Tibial nerve (tissue), 4 donors: ENCODE data around the gene UCHL1. TPM values are rescaled to one million over a fixed set of nuclear protein-coding genes. Genes with fewer than 3 reads are reported as not detected.

Experiments
- DNase-seq, 2 donors: peaks; one replicate each; pipeline ENCODE4 v3.0.0-alpha.2; 2019; ENCODE audit warnings: low spot score in 2 of 2
- H3K27ac ChIP-seq, 4 donors: fragments of 200-600 bp; sonication (generic) in 3 of 4; one replicate each; pipeline ENCODE4 v1.5.1; 2017 to 2019; ENCODE audit warnings: mild to moderate bottlenecking in 1 of 4
- H3K27me3 ChIP-seq, 2 donors: fragments of 200-600 bp; sonication (generic) in 1 of 2; one replicate each; pipeline versions ENCODE4 v1.5.1 to v1.6.0; 2017 to 2019
- H3K36me3 ChIP-seq, 3 donors: fragments of 200-600 bp; sonication (generic); one replicate each; pipeline ENCODE4 v1.5.1; 2018 to 2019
- H3K4me1 ChIP-seq, 4 donors: fragments of 200-600 bp; sonication (generic) in 3 of 4; one replicate each; pipeline ENCODE4 v1.5.1; 2017 to 2019
- H3K4me3 ChIP-seq, 4 donors: fragments of 200-600 bp; sonication (generic) in 3 of 4; one replicate each; pipeline ENCODE4 v1.5.1; 2017 to 2019; ENCODE audit warnings: mild to moderate bottlenecking in 1 of 4, moderate library complexity in 1 of 4
- H3K9me3 ChIP-seq, 4 donors: fragments of 200-600 bp; sonication (generic) in 3 of 4; one replicate each; pipeline ENCODE4 v1.5.1; 2017 to 2019
- CTCF ChIP-seq, 5 experiments: fragments of 200-600 bp in 3 of 5; fragments of 450-650 bp in 2 of 5; sonication (generic) in 3 of 5; IDR thresholded peaks; one replicate each; pipeline ENCODE4 v1.5.1; 2016 to 2019; ENCODE audit warnings: antibody characterized with exemption in 5 of 5, mild to moderate bottlenecking in 3 of 5, moderate library complexity in 2 of 5
- EP300 ChIP-seq, 2 donors: sonication (generic); formaldehyde crosslinking; IDR thresholded peaks; one replicate each; pipeline ENCODE4 v1.6.1; 2017; ENCODE audit warnings: antibody characterized with exemption in 2 of 2, mild to moderate bottlenecking in 1 of 2
- POLR2A ChIP-seq, 2 donors: fragments of 450-650 bp; IDR thresholded peaks; one replicate each; pipeline ENCODE4 v1.6.1; 2017; ENCODE audit warnings: antibody characterized with exemption in 2 of 2, mild to moderate bottlenecking in 2 of 2, moderate library complexity in 2 of 2
- WGBS, 2 donors: methylation state at CpG; one replicate each; pipeline ENCODE4 v1.1.5; 2018; 5-methylcytosine and 5-hydroxymethylcytosine counted together
- total RNA-seq, 4 donors: library from RNA; depleted of rRNA; stranded (reverse); fragments of >200 nt; gene quantifications; one replicate each; pipeline ENCODE4 v1.1.0, GENCODE V29; 2016

The UCHL1 gene
- total RNA-seq, 4 donors from 2014 or later = 55.9 to 204 (median 71.5) TPM

- Histone ChIP-seq H3K27me3 (no peaks in the 10 kb centered on the region), H3K4me1 (peaks cover 0 to 48% (median 12%) of the 10 kb centered on the region in 4 donors), H3K27ac (peak overlapping the region; percentile 59 to 90 (median 82)), H3K4me3 (peak overlapping the region; percentile 48 to 68 (median 58)), H3K9me3 (no peaks in the 10 kb centered on the region), H3K36me3 (no peaks in the 10 kb centered on the region)
- TF ChIP-seq EP300 (IDR thresholded peaks at IDR 0.05) = no peak
- no peak for TF ChIP-seq POLR2A (IDR thresholded peaks at IDR 0.05)
- TF ChIP-seq CTCF (IDR thresholded peaks at IDR 0.05) = no peak
- DNase-seq = no peak
- 22 to 38% methylated on average over 8 of the region's 8 CpGs for WGBS, 2 donors
Observed at GRCh38 chr4:41215969-41216293, 40.8 kb upstream of the UCHL1 start.

- Histone ChIP-seq H3K27ac (peak overlapping the region; percentile 59 to 90 (median 82)), H3K9me3 (no peaks in the 10 kb centered on the region), H3K4me3 (peak overlapping the region; percentile 48 to 68 (median 58)), H3K36me3 (no peaks in the 10 kb centered on the region), H3K4me1 (peaks cover 0 to 43% (median 12%) of the 10 kb centered on the region in 4 donors), H3K27me3 (no peaks in the 10 kb centered on the region)
- DNase-seq = peak in 1 of 2 donors; percentile 40
- peak in 4 of 5 experiments; percentile 30 to 60 (median 44) for TF ChIP-seq CTCF (IDR thresholded peaks at IDR 0.05)
- TF ChIP-seq POLR2A (IDR thresholded peaks at IDR 0.05) = no peak
- peak in 1 of 2 donors; percentile 67 for TF ChIP-seq EP300 (IDR thresholded peaks at IDR 0.05)
- 2 to 3% methylated on average over 17 to 27 of the region's 59 CpGs for WGBS, 2 donors
Observed at GRCh38 chr4:41216294-41217019, 40.3 kb upstream of the UCHL1 start.

- Histone ChIP-seq H3K27ac (peak overlapping the region in 3 of 4 donors; percentile 77 to 90 (median 87)), H3K27me3 (no peaks in the 10 kb centered on the region), H3K9me3 (no peaks in the 10 kb centered on the region), H3K36me3 (no peaks in the 10 kb centered on the region), H3K4me1 (peaks cover 0 to 38% (median 11%) of the 10 kb centered on the region in 4 donors), H3K4me3 (peak overlapping the region in 3 of 4 donors; percentile 48 to 68 (median 51))
- TF ChIP-seq CTCF (IDR thresholded peaks at IDR 0.05) = no peak
- no peak for TF ChIP-seq POLR2A (IDR thresholded peaks at IDR 0.05)
- no peak for TF ChIP-seq EP300 (IDR thresholded peaks at IDR 0.05)
- 10 to 15% methylated on average over 2 of the region's 2 CpGs for WGBS, 2 donors
- DNase-seq = no peak
Observed at GRCh38 chr4:41217020-41217333, 39.8 kb upstream of the UCHL1 start.

- H3K4me3 ChIP-seq = no peak overlapping the region
- 61 to 64% methylated on average over 2 of the region's 2 CpGs for WGBS, 2 donors
Observed at GRCh38 chr4:41217374-41217773, 39.4 kb upstream of the UCHL1 start.

More at GRCh38 chr4:41217374-41217773, 39.4 kb upstream of the UCHL1 start:
- DNase-seq = no peak
- TF ChIP-seq EP300 (IDR thresholded peaks at IDR 0.05) = no peak
- no peak for TF ChIP-seq POLR2A (IDR thresholded peaks at IDR 0.05)
- no peak for TF ChIP-seq CTCF (IDR thresholded peaks at IDR 0.05)
- Histone ChIP-seq H3K9me3 (no peaks in the 10 kb centered on the region), H3K27me3 (no peaks in the 10 kb centered on the region), H3K36me3 (no peaks in the 10 kb centered on the region), H3K27ac (peak overlapping the region in 3 of 4 donors; percentile 77 to 90 (median 87)), H3K4me1 (peaks cover 0 to 34% (median 10%) of the 10 kb centered on the region in 4 donors)
